Ascending aorta (tissue), 2 donors: ENCODE data around the gene CIB4. TPM values are rescaled to one million over a fixed set of nuclear protein-coding genes. Genes with fewer than 3 reads are reported as not detected.

Experiments
- DNase-seq, 2 donors: peaks; one replicate each; pipeline ENCODE4 v3.0.0-alpha.2; 2019; ENCODE audit warnings: low spot score in 2 of 2
- H3K27ac ChIP-seq, 2 donors: fragments of 200-600 bp; sonication (generic); one replicate each; pipeline ENCODE4 v1.5.1; 2016 to 2017; ENCODE audit warnings: mild to moderate bottlenecking in 1 of 2
- H3K27me3 ChIP-seq: fragments of 200-600 bp; sonication (generic); one replicate; pipeline ENCODE4 v1.5.1; 2017
- H3K36me3 ChIP-seq, 2 donors: fragments of 200-600 bp; sonication (generic); one replicate each; pipeline ENCODE4 v1.5.1; 2016
- H3K4me1 ChIP-seq, 2 donors: fragments of 200-600 bp; sonication (generic); one replicate each; pipeline ENCODE4 v1.5.1; 2016 to 2017; ENCODE audit warnings: mild to moderate bottlenecking in 1 of 2
- H3K4me3 ChIP-seq, 2 donors: fragments of 200-600 bp; sonication (generic); one replicate each; pipeline ENCODE4 v1.5.1; 2016 to 2017; ENCODE audit warnings: mild to moderate bottlenecking in 1 of 2
- H3K9me3 ChIP-seq, 2 donors: fragments of 200-600 bp; sonication (generic); one replicate each; pipeline ENCODE4 v1.5.1; 2016
- intact Hi-C: fragments of 100-400 bp; cut with DNase I; formaldehyde crosslinking; loops from one replicate; pipeline ENCODE4 v1.15.1; 2023
- total RNA-seq: library from RNA; depleted of rRNA; stranded (reverse); fragments of >200 nt; gene quantifications from one replicate; pipeline ENCODE4 v1.1.0, GENCODE V29; 2016
- TF ChIP-seq, protein P1 (sequence below), 3 experiments: fragments of 200-600 bp in 2 of 3; fragments of 450-650 bp in 1 of 3; sonication (generic) in 2 of 3; IDR thresholded peaks; one replicate each; pipeline ENCODE4 v1.5.1; 2016 to 2019; ENCODE audit warnings: antibody characterized with exemption in 3 of 3, mild to moderate bottlenecking in 1 of 3, moderate library complexity in 1 of 3

CIB4 gene
- total RNA-seq, 1 donor from 2014 or later = not detected

GRCh38 chr2:26626606-26627005, 14.6 kb downstream of the CIB4 start:
- Histone ChIP-seq H3K4me3 (no peak overlapping the region), H3K27me3 (no peaks in the 10 kb centered on the region), H3K9me3 (no peaks in the 10 kb centered on the region), H3K36me3 (no peaks in the 10 kb centered on the region), H3K27ac (no peak overlapping the region), H3K4me1 (peaks cover 0 to 6% of the 10 kb centered on the region in 2 donors)
- intact Hi-C loops = loop anchor here (5.0 kb wide), 1 partner anchor 56 kb away; no protein-coding TSS in a partner anchor
- no peak for DNase-seq
- TF ChIP-seq, protein P1, sequence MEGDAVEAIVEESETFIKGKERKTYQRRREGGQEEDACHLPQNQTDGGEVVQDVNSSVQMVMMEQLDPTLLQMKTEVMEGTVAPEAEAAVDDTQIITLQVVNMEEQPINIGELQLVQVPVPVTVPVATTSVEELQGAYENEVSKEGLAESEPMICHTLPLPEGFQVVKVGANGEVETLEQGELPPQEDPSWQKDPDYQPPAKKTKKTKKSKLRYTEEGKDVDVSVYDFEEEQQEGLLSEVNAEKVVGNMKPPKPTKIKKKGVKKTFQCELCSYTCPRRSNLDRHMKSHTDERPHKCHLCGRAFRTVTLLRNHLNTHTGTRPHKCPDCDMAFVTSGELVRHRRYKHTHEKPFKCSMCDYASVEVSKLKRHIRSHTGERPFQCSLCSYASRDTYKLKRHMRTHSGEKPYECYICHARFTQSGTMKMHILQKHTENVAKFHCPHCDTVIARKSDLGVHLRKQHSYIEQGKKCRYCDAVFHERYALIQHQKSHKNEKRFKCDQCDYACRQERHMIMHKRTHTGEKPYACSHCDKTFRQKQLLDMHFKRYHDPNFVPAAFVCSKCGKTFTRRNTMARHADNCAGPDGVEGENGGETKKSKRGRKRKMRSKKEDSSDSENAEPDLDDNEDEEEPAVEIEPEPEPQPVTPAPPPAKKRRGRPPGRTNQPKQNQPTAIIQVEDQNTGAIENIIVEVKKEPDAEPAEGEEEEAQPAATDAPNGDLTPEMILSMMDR (IDR thresholded peaks at IDR 0.05) = no peak

- H3K27ac ChIP-seq = peak overlapping the region in 1 of 2 donors; percentile 56
These were observed 17.3 kb downstream of the CIB4 start for GRCh38 chr2:26623541-26624495.

DNA sequence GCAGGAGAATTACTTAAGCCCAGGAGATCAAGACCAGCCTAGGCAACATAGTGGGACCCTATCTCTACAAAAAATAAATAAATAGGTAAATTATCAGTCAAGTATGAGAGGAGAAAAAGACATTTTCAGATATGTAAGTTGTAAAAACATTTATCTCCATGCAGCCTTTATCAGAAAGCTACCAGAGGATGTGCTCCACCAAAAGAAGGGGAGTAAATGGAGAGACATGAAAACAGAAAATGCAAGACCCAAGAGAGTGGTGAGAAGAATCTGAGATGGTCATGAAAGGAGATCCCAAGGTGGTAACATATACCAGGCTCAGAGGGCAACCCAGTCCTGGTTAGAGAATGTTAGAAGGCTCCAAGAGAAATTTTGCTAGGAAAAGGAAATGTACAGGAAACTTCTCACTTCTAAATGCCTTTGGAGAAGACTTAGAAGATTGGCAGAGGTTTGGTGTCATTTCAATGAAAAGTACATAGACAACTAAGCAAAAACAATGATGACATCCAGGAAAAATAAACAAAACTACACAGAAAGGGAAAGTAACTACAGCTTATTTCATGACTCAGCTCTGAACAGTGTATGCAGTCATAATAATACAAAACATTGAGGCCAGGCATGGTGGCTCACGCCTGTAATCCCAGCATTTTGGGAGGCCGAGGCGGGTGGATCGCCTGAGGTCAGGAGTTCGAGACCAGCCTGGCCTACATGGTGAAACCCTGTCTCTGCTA, 19.5 kb downstream of the CIB4 start:
- TF ChIP-seq, protein P1 (IDR thresholded peaks at IDR 0.05) = no peak
- no peak for DNase-seq
- Histone ChIP-seq H3K36me3 (no peaks in the 10 kb centered on the region), H3K4me1 (peaks cover 0 to 6% of the 10 kb centered on the region in 2 donors), H3K9me3 (no peaks in the 10 kb centered on the region), H3K4me3 (no peak overlapping the region), H3K27me3 (no peaks in the 10 kb centered on the region), H3K27ac (no peak overlapping the region)
- intact Hi-C loops = no loop called here

More at GRCh38 chr2:26623541-26624495, 17.3 kb downstream of the CIB4 start:
- TF ChIP-seq, protein P1 (IDR thresholded peaks at IDR 0.05) = no peak
- Histone ChIP-seq H3K9me3 (no peaks in the 10 kb centered on the region), H3K27me3 (no peaks in the 10 kb centered on the region), H3K36me3 (no peaks in the 10 kb centered on the region), H3K4me3 (peak overlapping the region in 1 of 2 donors; percentile 14), H3K4me1 (peaks cover 0 to 6% of the 10 kb centered on the region in 2 donors)
- peak in 1 of 2 donors; percentile 73 for DNase-seq
- intact Hi-C loops = no loop called here

DNA sequence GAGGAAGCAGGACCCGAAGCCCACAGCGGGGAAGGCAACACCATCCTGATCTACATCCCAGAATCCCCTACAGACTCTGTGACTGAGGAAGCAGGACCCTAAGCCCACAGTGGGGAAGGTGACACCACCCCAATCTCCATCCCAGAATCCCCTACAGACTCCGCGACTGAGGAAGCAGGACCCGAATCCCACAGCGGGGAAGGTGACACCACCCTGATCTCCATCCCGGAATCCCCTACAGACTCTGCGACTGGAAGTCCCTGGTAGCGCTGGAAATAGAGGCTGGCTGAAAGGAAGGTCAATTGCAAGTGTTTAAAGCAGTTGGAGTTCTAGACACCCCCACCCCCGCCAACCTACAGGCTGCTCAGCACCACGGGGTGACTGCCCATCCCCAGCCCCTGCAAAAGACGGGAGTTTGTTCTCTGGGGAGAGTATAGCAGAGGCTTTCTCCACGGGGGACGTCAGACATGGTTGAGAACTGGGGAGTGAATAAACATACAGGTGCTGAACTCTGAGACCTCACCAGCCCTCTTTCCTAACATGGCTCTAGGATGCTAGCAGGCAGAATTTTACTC, 21.0 kb downstream of the CIB4 start:
- peaks cover 6 to 9% of the 10 kb centered on the region in 2 donors for H3K4me1 ChIP-seq
- intact Hi-C loops = no loop called here
- H3K9me3 ChIP-seq = no peaks in the 10 kb centered on the region
- H3K36me3 ChIP-seq = no peaks in the 10 kb centered on the region
- no peak for DNase-seq
- no peak overlapping the region for H3K4me3 ChIP-seq
- no peaks in the 10 kb centered on the region for H3K27me3 ChIP-seq
- H3K27ac ChIP-seq = no peak overlapping the region
- TF ChIP-seq, protein P1 (IDR thresholded peaks at IDR 0.05) = no peak

GRCh38 chr2:26619521-26619951, 21.6 kb downstream of the CIB4 start:
- Histone ChIP-seq H3K4me1 (peaks cover 11 to 15% of the 10 kb centered on the region in 2 donors), H3K27ac (no peak overlapping the region), H3K36me3 (no peaks in the 10 kb centered on the region), H3K4me3 (no peak overlapping the region), H3K9me3 (no peaks in the 10 kb centered on the region), H3K27me3 (no peaks in the 10 kb centered on the region)
- TF ChIP-seq, protein P1 (IDR thresholded peaks at IDR 0.05) = no peak
- no peak for DNase-seq
- intact Hi-C loops = loop anchor here (5.0 kb wide), 1 partner anchor 73 kb away; the partner anchor contains the start of gene KCNK3
